A549 (cell line): ENCODE measurements around the gene PRSS8. TPM values are rescaled to one million over a fixed set of nuclear protein-coding genes. Genes with fewer than 3 reads are reported as not detected.
A peak's percentile ranks its signal among the peaks of the same experiment; 100 is the strongest.
"Not testable (repeated sequence)": the region's sequence is repeated elsewhere in the genome, so short reads cannot be mapped to it uniquely, and the experiment has no call there.

ENCODE experiments used
- ATAC-seq, 2 experiments: fragments of 200-7000 bp in 1 of 2; fragments of >200 bp in 1 of 2; cut with Nextera tagmentation in 1 of 2; cut with Tn5 transposase in 1 of 2; 3 replicates each; pipeline versions ENCODE4 v1.8.0 to v1.9.1; 2018 to 2020; ENCODE audit warnings: mild to moderate bottlenecking in 1 of 2, moderate library complexity in 1 of 2
- CTCF ChIA-PET: fragments of 300-600 bp; sonication (Branson Sonifier 250); formaldehyde crosslinking; extraction: SDS; loops from one replicate; lab custom pipeline; 2021; ENCODE audit warnings: antibody characterized with exemption, inconsistent platforms; lab: Yijun Ruan, JAX
- POLR2A ChIA-PET: fragments of 350-600 bp; formaldehyde crosslinking; extraction: SDS; loops from one replicate; lab custom pipeline; 2021; ENCODE audit warnings: antibody characterized with exemption, inconsistent platforms; lab: Yijun Ruan, JAX
- DNase-seq, 2 experiments: peaks; one replicate each; pipeline versions ENCODE4 v3.0.0 to v3.0.0-alpha.2; 2011 to 2016; ENCODE audit warnings: low read depth in 1 of 2, low spot score in 1 of 2
- FAIRE-seq: peaks from 2 replicates; lab custom pipeline; 2011; peaks lifted over from hg19 to GRCh38; lab: Jason Lieb, UNC
- H3K27ac ChIP-seq, 2 experiments: fragments of >200 bp; sonication (Bioruptor Twin); formaldehyde crosslinking; 3 replicates each; pipeline ENCODE4 v1.5.1; 2016 to 2017
- H3K4me1 ChIP-seq: fragments of >200 bp; sonication (Bioruptor Twin); formaldehyde crosslinking; 3 replicates; pipeline ENCODE4 v1.6.1; 2016
- H3K4me2 ChIP-seq: fragments of >200 bp; sonication (Bioruptor Twin); formaldehyde crosslinking; 3 replicates; pipeline ENCODE4 v1.6.1; 2016
- H3K4me3 ChIP-seq: fragments of >200 bp; sonication (Bioruptor Twin); formaldehyde crosslinking; 3 replicates; pipeline ENCODE4 v1.5.1; 2016
- H3K9me3 ChIP-seq: fragments of >200 bp; sonication (Bioruptor Twin); formaldehyde crosslinking; 3 replicates; pipeline ENCODE4 v1.6.1; 2016
- CEBPB ChIP-seq, 2 experiments: fragments of >200 bp in 1 of 2; sonication (Bioruptor Twin) in 1 of 2; formaldehyde crosslinking in 1 of 2; IDR thresholded peaks; 2 replicates each; pipeline ENCODE4 v1.6.1; 2012 to 2016
- CTCF ChIP-seq: fragments of >200 bp; sonication (Bioruptor Twin); formaldehyde crosslinking; IDR thresholded peaks from 3 replicates; pipeline ENCODE4 v1.5.1; 2016
- EHMT2 ChIP-seq: fragments of 200-600 bp; sonication (generic); IDR thresholded peaks from 2 replicates; pipeline ENCODE4 v1.6.1; 2016; ENCODE audit warnings: antibody characterized with exemption, low read depth, mild to moderate bottlenecking, moderate library complexity
- FOSL2 ChIP-seq, 2 experiments: fragments of 450-650 bp in 1 of 2; fragments of >200 bp in 1 of 2; sonication (Bioruptor Twin) in 1 of 2; formaldehyde crosslinking; IDR thresholded peaks; 2 replicates each; pipeline versions ENCODE4 v1.5.0 to v1.6.1; 2016 to 2020; ENCODE audit warnings: mild to moderate bottlenecking in 1 of 2, moderate library complexity in 1 of 2
- GATA3 ChIP-seq: IDR thresholded peaks from 2 replicates; pipeline ENCODE4 v1.6.1; 2012; ENCODE audit warnings: borderline replicate concordance
- HEYL ChIP-seq: fragments of 250-450 bp; sonication (Bioruptor Pico); IDR thresholded peaks from 2 replicates; pipeline ENCODE4 v1.8.0; 2021; ENCODE audit warnings: mild to moderate bottlenecking, moderate library complexity
- JUN ChIP-seq, 2 experiments: fragments of >200 bp; sonication (Bioruptor Twin); formaldehyde crosslinking; IDR thresholded peaks; 2 replicates in 1 of 2; 3 replicates in 1 of 2; pipeline ENCODE4 v1.6.1; 2016 to 2017
- JUNB ChIP-seq: fragments of >200 bp; sonication (Bioruptor Twin); formaldehyde crosslinking; IDR thresholded peaks from 2 replicates; pipeline ENCODE4 v1.6.1; 2016
- KDM1A ChIP-seq: fragments of 200-600 bp; sonication (generic); IDR thresholded peaks from 2 replicates; pipeline ENCODE4 v1.6.1; 2016; ENCODE audit warnings: low read depth, mild to moderate bottlenecking
- MAFK ChIP-seq: fragments of 450-650 bp; IDR thresholded peaks from 2 replicates; pipeline ENCODE4 v1.6.1; 2014; ENCODE audit not compliant: partially characterized antibody
- NFE2L2 ChIP-seq: fragments of 150-350 bp; conservative IDR thresholded peaks from 2 replicates; pipeline ENCODE4 v1.6.1; 2014; ENCODE audit warnings: low read length
- PHF8 ChIP-seq: fragments of 200-600 bp; sonication (generic); IDR thresholded peaks from 2 replicates; pipeline ENCODE4 v1.6.1; 2016; ENCODE audit warnings: low read depth, mild to moderate bottlenecking, antibody characterized with exemption, moderate library complexity, borderline replicate concordance
- POLR2A ChIP-seq: IDR thresholded peaks from 2 replicates; pipeline ENCODE4 v1.6.1; 2012; ENCODE audit warnings: mild to moderate bottlenecking, low read length
- POLR2AphosphoS2 ChIP-seq: conservative IDR thresholded peaks from 2 replicates; pipeline ENCODE4 v1.6.1; 2012; ENCODE audit warnings: low read length, improper control_type of control experiment, inconsistent platforms
- RARB ChIP-seq: fragments of 250-450 bp; sonication (Bioruptor Pico); IDR thresholded peaks from 2 replicates; pipeline ENCODE4 v1.8.0; 2021; ENCODE audit warnings: mild to moderate bottlenecking, moderate library complexity
- RCOR1 ChIP-seq: fragments of 150-350 bp; IDR thresholded peaks from 2 replicates; pipeline ENCODE4 v1.6.1; 2014; ENCODE audit warnings: antibody characterized with exemption, low read length, low read depth
- REST ChIP-seq: fragments of 200-600 bp; sonication (generic); IDR thresholded peaks from 2 replicates; pipeline ENCODE4 v1.6.1; 2016; ENCODE audit warnings: antibody characterized with exemption, mild to moderate bottlenecking, moderate library complexity
- TP53 ChIP-seq: fragments of 250-450 bp; sonication (Bioruptor Pico); IDR thresholded peaks from 2 replicates; pipeline ENCODE4 v1.5.0; 2021; ENCODE audit warnings: mild to moderate bottlenecking, moderate library complexity
- ZFP36 ChIP-seq: fragments of 450-650 bp; IDR thresholded peaks from 2 replicates; pipeline ENCODE4 v1.6.1; 2014; ENCODE audit warnings: borderline replicate concordance; ENCODE audit not compliant: partially characterized antibody
- WGBS: methylation state at CpG from one replicate; pipeline ENCODE4 v1.1.6; 2017; ENCODE audit errors: missing lambda C conversion rate; 5-methylcytosine and 5-hydroxymethylcytosine counted together
- polyA plus RNA-seq, 4 experiments: library from polyadenylated mRNA; depleted of rRNA in 3 of 4; stranded (reverse); fragments of >200 nt; fragmentation: RNase III in 1 of 4; extraction: RNeasy Plus Mini Kit Qiagen cat#74134 plus additional on column Dnase treatment in 1 of 4; gene quantifications; 2 replicates in 3 of 4; 3 replicates in 1 of 4; pipeline ENCODE4 v1.2.3, GENCODE V29; 2011 to 2017

The PRSS8 gene
- polyA plus RNA-seq, 2 of the 4 experiments (the other 2 are of a cell fraction) = 0.08 to 0.09 TPM

GRCh38 chr16:31157136-31157535 lies 21.6 kb upstream of the PRSS8 start:
- H3K4me2 ChIP-seq = no peak overlapping the region
- POLR2A ChIA-PET = interaction anchor here (0.7 to 2.0 kb wide), 3 partner anchors 22 to 39 kb away, joined by 5 to 10 read pairs (median 6); partner anchors contain the start of genes FUS and KAT8
- FAIRE-seq = no peak

GRCh38 chr16:31150976-31151375 lies 15.4 kb upstream of the PRSS8 start:
- POLR2A ChIA-PET, H3K4me1 ChIP-seq, H3K4me3 ChIP-seq, H3K9me3 ChIP-seq, H3K27ac ChIP-seq, DNase-seq, FAIRE-seq, ATAC-seq, H3K4me2 ChIP-seq: not testable (repeated sequence)
- 66% methylated on average over 6 of the region's 6 CpGs for WGBS
- CTCF ChIA-PET = interaction anchor here (0.8 to 4.5 kb wide), 4 partner anchors 9 to 293 kb away, joined by 3 to 20 read pairs (median 4); no protein-coding TSS in a partner anchor

More at GRCh38 chr16:31157136-31157535, 21.6 kb upstream of the PRSS8 start:
- Histone ChIP-seq H3K9me3 (no peaks in the 10 kb centered on the region), H3K27ac (no peak overlapping the region), H3K4me3 (no peak overlapping the region), H3K4me1 (no peaks in the 10 kb centered on the region)
- CTCF ChIA-PET = interaction anchor here (0.6 to 4.6 kb wide), 10 partner anchors 7 to 712 kb away, joined by 3 to 46 read pairs (median 4); no protein-coding TSS in a partner anchor
- TF ChIP-seq RCOR1 (no peak), RARB (CRISPR knock-in tag) (no peak), ZFP36 (no peak), POLR2A (no peak), HEYL (CRISPR knock-in tag) (no peak), PHF8 (no peak), JUN (IDR thresholded peaks at IDR 0.05) (no peak), MAFK (no peak), CEBPB (IDR thresholded peaks at IDR 0.05) (no peak), EHMT2 (no peak), TP53 (CRISPR knock-in tag) (no peak), GATA3 (no peak), POLR2AphosphoS2 (no peak), NFE2L2 (no peak)
- no peak for ATAC-seq
- 72% methylated on average over 8 of the region's 8 CpGs for WGBS
- no peak for DNase-seq

- POLR2A ChIA-PET = no interaction called here
- no peaks in the 10 kb centered on the region for H3K9me3 ChIP-seq
- TF ChIP-seq NFE2L2 = no peak
- no peak for TF ChIP-seq EHMT2
- TF ChIP-seq FOSL2 (IDR thresholded peaks at IDR 0.05) = no peak
- peak; percentile 20; the same call in 1 of the 2 replicates for TF ChIP-seq FOSL2 (CRISPR knock-in tag; IDR thresholded peaks at IDR 0.05)
- 76% methylated on average over 5 of the region's 11 CpGs for WGBS
- H3K27ac ChIP-seq = no peak within 1 kb of the TSS
- H3K4me1 ChIP-seq = 0 out of 3 replicates have a peak, but pooled peaks cover 3% of the 10 kb centered on the region
- no peak within 1 kb of the TSS for H3K4me3 ChIP-seq
- ATAC-seq (peak in 1 of 2 experiments; percentile 35; a peak in 3 of 6 replicates), FAIRE-seq (no peak), DNase-seq (no peak)
- CTCF ChIA-PET = interaction anchor here (0.5 to 4.5 kb wide), 5 partner anchors 8 to 293 kb away, joined by 3 to 20 read pairs (median 3); no protein-coding TSS in a partner anchor
- H3K4me2 ChIP-seq = no peak within 1 kb of the TSS
Measured at GRCh38 chr16:31149894-31150890, 14.7 kb upstream of the PRSS8 start, which contains the start of gene PRSS36. TSS of gene PRSS36 (minus strand) at chr16:31150066. CDS start at chr16:31150035, 31 bp downstream.

- 81% methylated on average over 5 of the region's 5 CpGs for WGBS
- no peak for FAIRE-seq
- TF ChIP-seq CTCF (no peak), MAFK (no peak), REST (no peak), PHF8 (no peak), HEYL (CRISPR knock-in tag) (no peak), GATA3 (no peak), KDM1A (no peak), JUNB (no peak)
- no peak for DNase-seq
- H3K4me1 ChIP-seq = 0 out of 3 replicates have a peak, but pooled peaks cover 3% of the 10 kb centered on the region
- CTCF ChIA-PET = interaction anchor here (1.0 to 1.3 kb wide), 2 partner anchors 15 to 164 kb away, joined by 3 to 7 read pairs; partner anchors contain the start of gene HSD3B7
- no peak overlapping the region for H3K27ac ChIP-seq
- ATAC-seq = peak in 1 of 2 experiments; percentile 28; a peak in 3 of 6 replicates
- H3K4me2 ChIP-seq = no peak overlapping the region
- POLR2A ChIA-PET = no interaction called here
- H3K4me3 ChIP-seq = no peak overlapping the region
- no peaks in the 10 kb centered on the region for H3K9me3 ChIP-seq
Measured at GRCh38 chr16:31149332-31149731, 13.8 kb upstream of the PRSS8 start.
